ENCODE measurements around the gene CPZ. TPM values are rescaled to one million over a fixed set of nuclear protein-coding genes. Genes with fewer than 3 reads are reported as not detected.

The CPZ gene
- total RNA-seq (2014; rRNA removed; shearing (Covaris generic)), result 47.1 and 53.7 TPM in 2 replicates

DNA sequence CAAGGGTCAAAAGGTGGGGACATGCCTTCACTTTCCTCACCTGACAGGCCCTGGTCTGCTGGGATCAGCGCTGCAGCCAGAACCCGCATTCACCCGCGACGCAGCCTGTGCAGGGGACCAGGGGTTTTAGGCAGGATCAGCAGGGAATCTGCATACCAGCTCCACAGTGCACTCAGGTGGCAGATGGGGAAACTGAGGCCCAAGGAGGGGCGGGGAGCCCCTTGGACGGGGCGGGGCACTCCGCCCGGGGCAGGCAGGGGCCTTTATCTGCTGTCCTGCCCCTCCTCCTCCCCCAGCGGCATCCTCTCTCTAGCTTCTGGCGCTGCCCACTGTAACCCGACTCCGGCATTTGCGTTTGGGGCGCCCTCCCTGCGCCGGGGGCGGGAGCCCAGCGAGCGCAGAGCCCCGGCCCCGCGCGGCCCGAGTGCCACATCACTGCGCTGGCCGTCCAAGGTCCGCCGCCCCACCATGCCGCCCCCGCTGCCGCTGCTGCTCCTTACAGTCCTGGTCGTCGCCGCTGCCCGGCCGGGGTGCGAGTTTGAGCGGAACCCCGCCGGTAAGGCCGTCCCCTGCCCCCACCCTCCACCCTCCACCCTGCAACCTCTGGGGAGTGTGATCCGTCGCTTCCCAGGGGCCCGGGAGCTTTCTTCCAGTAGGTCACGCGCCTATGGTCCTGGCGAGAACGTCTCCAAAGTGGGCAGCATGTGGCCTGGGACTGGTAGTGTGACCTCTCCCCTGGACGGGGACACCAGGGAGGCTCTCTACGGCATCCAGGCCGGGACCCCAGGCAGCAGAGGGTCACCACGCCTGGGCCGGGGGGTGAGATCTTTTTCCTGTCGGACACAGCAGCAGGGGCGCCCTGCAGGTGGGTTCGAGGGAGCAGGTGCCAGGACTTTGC, at the start of gene CPZ:
Gene CPZ (plus strand): TSS at position 400 of the 898 bp plus-strand sequence. CDS start 69 bp downstream, at position 469.
- peaks cover 7% of the 10 kb centered on the region for H3K36me3 ChIP-seq
- peak within 1 kb of the TSS; percentile 65 for H3K27ac ChIP-seq
- no peaks in the 10 kb centered on the region for H3K9me3 ChIP-seq (replicated peaks)
- H3K27me3 ChIP-seq, result no peaks in the 10 kb centered on the region
- peak within 1 kb of the TSS; percentile 86 for H3K4me3 ChIP-seq
- peak; percentile 86 for DNase-seq
- H3K4me1 ChIP-seq, result peaks cover 59% of the 10 kb centered on the region

DNA sequence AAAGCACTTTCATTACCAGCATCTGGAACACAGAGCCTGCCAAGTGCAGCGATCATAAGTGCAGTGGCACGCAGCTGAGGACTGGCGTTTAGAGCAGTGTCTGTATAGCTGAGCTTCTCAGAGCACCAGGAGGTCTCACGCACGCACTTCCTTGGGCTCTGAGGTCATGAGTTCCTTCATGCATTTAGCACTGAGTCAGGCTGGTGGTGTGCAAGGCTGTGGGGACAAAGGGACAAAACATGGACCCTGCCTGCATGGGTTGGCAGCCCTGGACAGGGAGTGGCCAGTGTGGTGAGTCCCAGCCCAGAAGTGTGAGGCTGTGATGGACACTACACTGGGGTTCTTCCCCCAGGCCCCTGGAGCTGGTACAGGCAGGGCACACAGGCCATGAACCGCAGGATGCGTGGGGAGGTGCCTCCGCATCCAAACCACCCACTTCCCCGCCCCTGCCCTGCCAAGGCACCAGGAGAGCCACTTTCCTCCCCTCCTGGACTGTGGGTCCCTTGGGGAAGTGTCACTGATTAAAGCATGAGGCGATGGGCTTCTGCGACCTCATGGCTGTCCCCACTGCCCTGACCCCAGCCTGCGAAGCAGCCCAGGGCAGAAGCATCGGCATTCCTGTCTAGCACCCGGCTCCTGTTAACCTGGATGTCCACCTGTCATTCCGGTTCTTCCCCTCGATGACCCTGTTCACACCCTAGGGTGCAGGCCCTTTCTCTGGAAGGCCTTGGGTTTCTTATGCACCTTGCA, 49.6 kb upstream of the CPZ start:
- H3K27me3 ChIP-seq, result no peaks in the 10 kb centered on the region
- H3K4me3 ChIP-seq, result no peak overlapping the region
- no peaks in the 10 kb centered on the region for H3K9me3 ChIP-seq (replicated peaks)
- DNase-seq, result no peak
- H3K27ac ChIP-seq, result no peak overlapping the region
- H3K4me1 ChIP-seq, result peaks cover 53% of the 10 kb centered on the region
- H3K36me3 ChIP-seq, result no peaks in the 10 kb centered on the region

DNA sequence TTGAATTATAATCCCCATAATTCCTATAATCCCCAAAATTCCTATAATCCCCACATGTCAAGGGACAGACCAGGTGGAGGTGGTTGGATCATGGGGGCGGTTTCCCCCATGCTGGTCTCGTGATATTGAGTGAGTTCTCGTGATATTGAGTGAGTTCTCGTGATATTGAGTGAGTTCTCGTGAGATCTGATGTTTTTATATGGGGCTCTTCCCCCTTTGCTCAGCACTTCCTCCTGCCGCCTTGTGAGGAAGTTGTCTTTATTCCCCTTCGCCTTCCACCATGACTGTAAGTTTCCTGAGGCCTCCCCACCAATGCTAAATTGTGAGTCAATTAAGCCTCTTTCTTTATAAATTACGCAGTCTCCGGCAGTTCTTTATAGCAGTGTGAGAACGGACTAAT, 48.9 kb upstream of the CPZ start:
- DNase-seq, result no peak
- Histone ChIP-seq H3K27ac (no peak overlapping the region), H3K27me3 (no peaks in the 10 kb centered on the region), H3K36me3 (no peaks in the 10 kb centered on the region), H3K9me3 (replicated peaks) (no peaks in the 10 kb centered on the region), H3K4me1 (peaks cover 53% of the 10 kb centered on the region), H3K4me3 (no peak overlapping the region)

DNA sequence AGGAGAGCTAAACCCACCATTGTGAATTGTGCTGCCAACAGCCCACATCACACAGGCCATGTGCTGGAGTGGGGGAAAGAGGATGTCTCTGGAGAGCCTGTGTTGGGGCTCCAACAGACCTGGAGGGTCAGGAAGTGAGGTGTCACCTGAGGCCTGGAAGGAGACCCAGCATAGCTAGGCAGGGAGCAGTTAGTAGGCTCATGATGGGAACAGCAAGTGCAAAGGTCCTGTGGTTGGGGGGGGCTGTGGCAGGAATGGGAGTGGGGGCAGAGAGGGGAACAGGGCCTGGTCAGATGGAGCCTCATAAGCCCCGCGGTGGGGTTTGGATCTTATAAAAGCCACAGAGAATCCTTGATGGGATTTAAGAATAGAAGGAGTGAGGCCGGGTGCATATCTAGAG, 48.3 kb upstream of the CPZ start:
- no peaks in the 10 kb centered on the region for H3K27me3 ChIP-seq
- no peaks in the 10 kb centered on the region for H3K36me3 ChIP-seq
- H3K27ac ChIP-seq, result peak overlapping the region; percentile 78
- no peaks in the 10 kb centered on the region for H3K9me3 ChIP-seq (replicated peaks)
- H3K4me1 ChIP-seq, result peaks cover 53% of the 10 kb centered on the region
- no peak for DNase-seq
- H3K4me3 ChIP-seq, result no peak overlapping the region

DNA sequence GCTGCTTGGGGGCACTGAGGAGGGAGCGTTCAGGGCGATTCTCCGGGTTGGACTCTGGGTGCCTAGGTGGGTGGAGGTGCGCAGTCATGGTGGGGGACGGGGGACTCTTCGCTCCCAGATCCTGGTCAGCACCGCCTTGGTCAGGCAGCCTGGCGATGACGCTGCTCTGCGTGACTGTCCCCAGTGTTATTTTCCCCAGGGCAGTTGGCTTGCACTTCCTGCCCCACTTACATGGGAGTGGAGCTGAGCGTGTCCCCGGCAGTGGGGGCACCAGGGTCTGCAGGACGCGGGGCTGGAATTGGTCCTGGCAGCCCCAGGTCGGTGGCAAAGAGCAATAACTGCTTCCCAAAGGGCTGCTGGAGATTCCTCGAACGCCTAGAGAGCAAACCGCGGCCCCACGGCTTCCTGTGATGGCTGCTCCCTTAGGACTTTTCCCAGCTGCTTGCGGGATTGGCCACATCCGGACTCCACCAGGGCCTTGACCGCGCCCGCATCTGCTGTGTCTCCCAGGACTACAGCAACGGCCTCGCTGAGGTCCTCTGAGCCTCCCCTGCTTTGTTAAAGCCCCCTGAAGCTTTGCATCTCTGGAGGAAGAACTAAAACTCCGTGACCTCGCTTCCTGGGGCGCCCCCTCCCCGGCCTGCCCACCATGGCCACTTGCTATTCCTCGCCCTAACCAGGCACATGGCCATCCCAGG, 47.7 kb upstream of the CPZ start:
- no peaks in the 10 kb centered on the region for H3K9me3 ChIP-seq (replicated peaks)
- no peaks in the 10 kb centered on the region for H3K27me3 ChIP-seq
- H3K36me3 ChIP-seq, result no peaks in the 10 kb centered on the region
- no peak overlapping the region for H3K4me3 ChIP-seq
- peak overlapping the region; percentile 78 for H3K27ac ChIP-seq
- DNase-seq, result peak; percentile 97 to 98
- H3K4me1 ChIP-seq, result peaks cover 56% of the 10 kb centered on the region

DNA sequence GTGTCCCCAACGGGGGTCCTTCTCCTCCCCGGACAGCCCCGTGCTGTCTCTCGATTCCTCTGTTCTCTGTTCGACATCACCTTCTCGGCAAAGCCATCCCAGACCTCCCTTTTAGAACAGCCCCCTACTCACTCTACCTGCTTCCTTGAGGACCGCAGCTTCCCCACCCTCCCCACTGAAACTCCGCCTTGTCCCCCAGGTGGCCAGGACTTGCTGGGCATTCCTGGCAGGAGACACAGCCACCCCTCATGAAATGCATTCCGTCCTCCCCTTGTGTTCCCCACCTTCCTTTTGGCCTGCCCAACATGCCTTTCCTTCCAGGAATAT, 47.2 kb upstream of the CPZ start:
- no peak for DNase-seq
- H3K4me1 ChIP-seq, result peaks cover 56% of the 10 kb centered on the region
- H3K4me3 ChIP-seq, result no peak overlapping the region
- H3K9me3 ChIP-seq (replicated peaks), result no peaks in the 10 kb centered on the region
- H3K27me3 ChIP-seq, result no peaks in the 10 kb centered on the region
- no peaks in the 10 kb centered on the region for H3K36me3 ChIP-seq
- peak overlapping the region; percentile 78 for H3K27ac ChIP-seq

DNA sequence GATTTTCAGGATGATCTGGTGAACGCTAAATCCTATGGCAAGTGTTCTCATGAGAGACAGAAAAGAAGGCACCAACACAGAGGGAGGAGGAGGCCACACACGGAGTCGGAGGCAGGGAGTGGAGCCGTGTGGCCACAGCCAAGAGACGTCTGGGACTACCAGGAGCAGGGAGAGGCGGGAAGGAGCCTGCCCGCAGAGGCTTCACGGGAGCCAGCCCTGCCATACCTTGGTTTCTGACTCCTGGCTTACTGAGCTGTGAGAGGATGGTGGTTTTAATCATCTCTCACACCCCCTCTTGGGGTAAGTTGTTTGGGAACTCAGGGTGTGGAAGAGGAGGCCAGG, 45.8 kb upstream of the CPZ start:
- H3K36me3 ChIP-seq, result no peaks in the 10 kb centered on the region
- H3K27ac ChIP-seq, result no peak overlapping the region
- H3K9me3 ChIP-seq (replicated peaks), result no peaks in the 10 kb centered on the region
- DNase-seq, result peak in 1 of 2 experiments; percentile 35
- H3K4me3 ChIP-seq, result no peak overlapping the region
- no peaks in the 10 kb centered on the region for H3K27me3 ChIP-seq
- H3K4me1 ChIP-seq, result peaks cover 56% of the 10 kb centered on the region

DNA sequence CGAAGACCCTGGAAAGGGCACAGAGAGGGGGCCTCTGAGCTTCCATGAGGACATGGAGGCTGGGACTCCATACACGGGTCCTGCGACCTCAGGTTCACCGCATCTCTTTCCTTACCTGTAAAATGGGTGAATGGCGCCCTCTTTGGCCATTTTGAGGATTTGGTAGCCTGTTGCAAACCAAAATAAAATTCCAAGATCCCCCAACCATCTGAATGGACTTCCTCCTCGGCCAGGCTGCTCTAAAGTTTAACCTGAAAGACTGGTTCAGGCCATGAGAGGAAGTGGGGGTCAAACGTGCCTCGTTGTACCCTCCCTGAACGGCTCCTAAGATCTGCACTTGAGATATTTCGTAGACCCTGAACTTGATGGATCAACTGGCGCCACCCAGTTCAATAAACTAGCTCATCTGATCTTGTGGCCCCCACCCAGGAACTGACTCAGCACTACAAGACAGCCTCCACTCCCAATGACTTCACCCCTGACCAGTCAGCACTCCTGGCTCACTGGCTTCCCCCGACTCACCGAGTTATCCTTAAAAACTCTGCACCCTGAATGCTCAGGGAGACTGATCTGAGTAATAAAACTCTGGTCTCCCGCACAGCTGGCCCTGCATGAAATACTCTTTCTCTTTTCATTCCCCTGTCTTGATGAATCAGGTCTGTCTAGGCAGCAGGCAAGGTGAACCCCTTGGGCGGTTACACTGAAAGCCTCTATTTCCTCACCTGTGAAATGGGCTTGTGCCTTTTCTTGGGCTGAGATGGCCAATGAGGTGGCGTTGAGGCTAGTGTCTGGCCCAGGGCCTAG, 45.3 kb upstream of the CPZ start:
- Histone ChIP-seq H3K4me3 (no peak overlapping the region), H3K4me1 (peaks cover 56% of the 10 kb centered on the region), H3K27ac (no peak overlapping the region), H3K9me3 (replicated peaks) (no peaks in the 10 kb centered on the region), H3K27me3 (no peaks in the 10 kb centered on the region), H3K36me3 (no peaks in the 10 kb centered on the region)
- peak; percentile 44 to 73 for DNase-seq

DNA sequence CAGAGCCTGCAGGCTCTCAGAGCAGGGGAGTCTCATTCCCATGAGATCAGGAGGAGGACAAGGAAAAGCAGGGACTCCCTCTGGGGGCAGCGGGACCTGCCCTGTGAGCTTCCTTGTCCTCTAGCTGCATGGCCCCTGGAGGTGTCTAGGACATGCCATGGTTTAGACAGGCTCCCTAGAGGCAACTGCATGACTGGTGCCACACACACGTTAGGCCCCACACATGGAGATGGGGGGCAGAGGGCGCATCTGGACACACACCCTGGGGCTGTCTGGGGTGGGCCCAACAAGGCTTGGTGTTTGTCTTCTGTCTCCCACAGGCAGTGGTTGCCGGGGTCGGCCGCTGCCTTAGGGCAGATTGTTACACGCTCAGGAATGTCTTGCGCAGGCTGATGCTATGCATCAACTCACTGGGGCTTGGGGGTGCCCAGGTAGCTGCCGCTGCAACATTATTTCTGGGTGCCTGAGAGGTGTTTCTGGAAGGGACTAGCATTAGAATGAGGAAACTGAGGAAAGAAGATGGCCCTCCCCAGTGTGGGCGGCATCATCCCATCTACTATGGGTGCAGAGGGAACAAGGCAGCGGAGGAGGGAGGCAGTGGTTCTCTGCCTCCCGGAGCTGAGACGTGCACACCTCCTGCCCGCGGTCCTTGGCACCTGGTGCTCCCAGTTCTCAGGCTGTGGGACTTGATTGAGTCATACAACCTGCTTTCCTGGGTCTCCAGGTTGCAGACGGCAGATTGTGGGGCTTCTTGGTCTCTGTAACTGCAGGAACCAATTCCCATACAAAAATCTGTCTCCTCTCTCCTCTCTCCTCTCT, 44.4 kb upstream of the CPZ start:
- no peaks in the 10 kb centered on the region for H3K36me3 ChIP-seq
- no peak overlapping the region for H3K27ac ChIP-seq
- H3K4me1 ChIP-seq, result peaks cover 61% of the 10 kb centered on the region
- no peak for DNase-seq
- H3K9me3 ChIP-seq (replicated peaks), result no peaks in the 10 kb centered on the region
- no peaks in the 10 kb centered on the region for H3K27me3 ChIP-seq
- no peak overlapping the region for H3K4me3 ChIP-seq

DNA sequence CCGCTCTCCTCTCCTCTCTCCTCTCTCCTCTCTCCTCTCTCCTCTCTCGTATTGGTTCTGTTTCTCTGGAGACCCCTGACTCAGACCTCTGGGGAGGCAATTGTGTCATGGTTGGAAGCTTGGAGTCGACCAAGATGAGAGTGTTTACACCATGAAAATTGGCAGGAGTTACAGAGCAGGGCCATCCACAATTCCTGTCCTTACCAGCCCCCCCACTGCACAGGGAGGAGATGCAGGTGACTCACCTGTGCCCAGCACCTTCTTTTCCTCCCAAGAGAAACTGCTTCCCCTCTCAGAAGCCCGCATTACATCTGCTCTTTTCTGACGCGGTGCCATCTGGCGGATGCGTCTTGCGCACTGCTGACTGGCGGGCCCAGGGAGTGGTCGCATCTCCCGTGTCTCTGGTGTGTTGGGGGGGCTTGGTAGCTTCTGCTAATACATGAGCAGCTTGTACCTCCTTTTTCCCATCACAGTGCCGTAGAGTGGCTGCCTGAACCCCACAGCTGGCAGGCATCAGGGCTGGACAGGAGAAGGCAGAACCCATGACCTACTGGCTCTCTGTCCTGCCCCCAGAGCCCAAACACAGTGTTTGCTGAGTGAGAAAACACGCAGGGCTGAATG, 43.7 kb upstream of the CPZ start:
- Histone ChIP-seq H3K4me3 (no peak overlapping the region), H3K27ac (no peak overlapping the region), H3K4me1 (peaks cover 62% of the 10 kb centered on the region), H3K9me3 (replicated peaks) (no peaks in the 10 kb centered on the region), H3K27me3 (no peaks in the 10 kb centered on the region), H3K36me3 (no peaks in the 10 kb centered on the region)
- DNase-seq, result no peak

DNA sequence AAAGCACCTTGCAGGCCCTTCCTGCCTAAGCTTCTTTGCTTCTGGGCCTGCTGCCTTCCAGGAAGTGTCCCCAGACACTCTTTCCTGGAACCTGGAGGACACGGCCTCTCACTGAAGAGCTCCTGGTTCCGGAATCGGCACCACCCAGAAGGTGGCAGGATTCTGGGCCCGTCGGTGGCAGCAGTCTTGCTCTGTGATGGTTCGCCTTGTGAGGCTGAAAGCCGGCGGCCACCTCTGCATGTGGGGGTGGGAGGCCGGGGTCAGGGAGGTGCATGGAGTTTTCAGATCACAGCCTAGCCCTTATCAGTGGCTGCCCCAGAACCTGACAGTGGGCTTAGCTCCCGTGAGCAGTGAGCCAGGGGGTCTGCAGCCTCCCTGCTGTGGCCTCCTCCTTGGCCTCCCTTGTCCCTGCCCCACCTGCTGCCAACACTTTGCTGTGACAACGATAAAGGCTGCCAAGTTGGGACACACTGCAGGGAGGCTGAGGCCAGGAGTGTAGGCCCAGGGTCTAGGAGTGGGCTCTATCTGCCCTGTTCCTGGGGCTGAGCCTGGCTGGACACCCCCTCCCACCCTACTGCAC, 43.1 kb upstream of the CPZ start:
- no peaks in the 10 kb centered on the region for H3K36me3 ChIP-seq
- peaks cover 62% of the 10 kb centered on the region for H3K4me1 ChIP-seq
- H3K27ac ChIP-seq, result no peak overlapping the region
- no peaks in the 10 kb centered on the region for H3K27me3 ChIP-seq
- DNase-seq, result no peak
- no peak overlapping the region for H3K4me3 ChIP-seq
- H3K9me3 ChIP-seq (replicated peaks), result no peaks in the 10 kb centered on the region

DNA sequence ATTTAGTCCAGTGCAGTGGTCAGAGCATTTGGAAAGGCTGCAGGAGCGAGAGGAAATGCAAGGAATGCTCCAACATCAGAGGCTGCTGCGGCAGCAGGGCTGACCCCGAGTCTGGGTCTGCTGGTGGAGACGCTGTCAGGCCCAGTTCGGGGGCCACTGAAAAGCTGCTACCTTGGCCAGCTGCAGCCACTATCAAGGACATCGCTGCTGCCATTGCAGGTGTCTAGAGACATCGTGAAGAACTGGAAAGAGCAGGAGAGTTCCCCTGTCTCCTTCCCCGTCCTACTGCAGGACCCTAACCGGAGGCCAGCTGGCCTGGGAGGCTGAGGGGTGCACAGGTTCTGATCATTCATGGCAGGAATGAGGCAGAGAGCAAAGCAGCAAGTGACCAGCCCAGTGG, 41.9 kb upstream of the CPZ start:
- H3K4me3 ChIP-seq, result no peak overlapping the region
- no peak overlapping the region for H3K27ac ChIP-seq
- H3K9me3 ChIP-seq (replicated peaks), result no peaks in the 10 kb centered on the region
- no peaks in the 10 kb centered on the region for H3K36me3 ChIP-seq
- no peak for DNase-seq
- no peaks in the 10 kb centered on the region for H3K27me3 ChIP-seq
- H3K4me1 ChIP-seq, result peaks cover 58% of the 10 kb centered on the region

DNA sequence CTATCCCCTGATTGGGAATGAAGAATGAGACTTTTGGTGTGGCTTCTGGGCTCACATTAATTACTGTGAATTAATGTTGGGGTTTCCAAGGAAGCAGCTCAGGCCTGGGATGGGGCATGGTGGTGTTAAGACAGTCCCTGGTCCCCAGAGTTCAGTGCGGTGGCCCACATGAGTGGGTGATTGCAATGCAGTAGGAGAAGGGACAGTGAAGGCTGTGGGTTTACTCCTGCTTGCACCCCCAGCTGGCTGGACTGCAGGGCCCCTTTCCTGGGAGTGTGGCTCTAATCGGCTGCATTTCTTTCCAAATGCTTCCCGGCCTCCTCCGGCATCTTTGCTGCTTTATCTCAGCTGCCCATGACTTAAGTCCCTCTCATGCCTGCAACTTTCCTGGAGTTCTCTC, 40.5 kb upstream of the CPZ start:
- Histone ChIP-seq H3K4me1 (peaks cover 57% of the 10 kb centered on the region), H3K27ac (no peak overlapping the region), H3K4me3 (no peak overlapping the region), H3K9me3 (replicated peaks) (no peaks in the 10 kb centered on the region), H3K36me3 (no peaks in the 10 kb centered on the region), H3K27me3 (no peaks in the 10 kb centered on the region)
- no peak for DNase-seq
